HepG2 (cell line): ENCODE results near the gene FBXL7. TPM values are rescaled to one million over a fixed set of nuclear protein-coding genes. Genes with fewer than 3 reads are reported as not detected.

Experiments
- ATAC-seq: fragments of 200-7000 bp; cut with Tn5 transposase; 3 replicates; pipeline ENCODE4 v1.9.1; 2020; ENCODE audit warnings: mild to moderate bottlenecking, moderate library complexity
- BruUV-seq: library from RNA; stranded (reverse); fragments of 400-500 nt; replicated peaks from 2 replicates; lab custom pipeline; 2021; lab: Mats Ljungman, UMichigan
- CTCF ChIA-PET: fragments of 300-600 bp; formaldehyde crosslinking; extraction: SDS; loops from one replicate; lab custom pipeline; 2021; ENCODE audit warnings: low total read pairs, inconsistent platforms, low intra/inter-chr PET ratio; lab: Yijun Ruan, JAX
- POLR2A ChIA-PET: fragments of 350-600 bp; sonication (Branson Sonifier 250); formaldehyde crosslinking; loops from one replicate; lab custom pipeline; 2020; ENCODE audit warnings: antibody characterized with exemption, inconsistent platforms; lab: Yijun Ruan, JAX
- DNase-seq: peaks from one replicate; pipeline ENCODE4 v3.0.0-alpha.2; 2015; ENCODE audit warnings: low spot score
- FAIRE-seq: peaks from 3 replicates; lab custom pipeline; 2011; peaks lifted over from hg19 to GRCh38; lab: Jason Lieb, UNC
- H2AFZ ChIP-seq: one replicate; pipeline ENCODE4 v1.6.1; 2011; ENCODE audit warnings: low read length, inconsistent platforms
- H3K27ac ChIP-seq: fragments of 300-600 bp; 3 replicates; pipeline ENCODE4 v1.8.0; 2011; ENCODE audit warnings: mixed run types, mild to moderate bottlenecking, mixed read lengths, low read length, inconsistent platforms; ENCODE audit not compliant: insufficient read depth; ENCODE audit errors: extremely low read length
- H3K27me3 ChIP-seq, 2 experiments: fragments of 200-600 bp in 1 of 2; 2 replicates in 1 of 2; 3 replicates in 1 of 2; pipeline versions ENCODE4 v1.6.0 to v1.8.0; 2011; ENCODE audit warnings: low read length in 2 of 2, mild to moderate bottlenecking in 2 of 2, moderate library complexity in 2 of 2, inconsistent platforms in 1 of 2; ENCODE audit not compliant: insufficient read depth in 2 of 2, control insufficient read depth in 1 of 2
- H3K36me3 ChIP-seq, 2 experiments: fragments of 200-600 bp in 1 of 2; replicated peaks in 1 of 2; 2 replicates in 1 of 2; 3 replicates in 1 of 2; pipeline versions ENCODE4 v1.5.1 to v1.8.0; 2011; ENCODE audit warnings: low read length in 2 of 2, inconsistent platforms in 1 of 2; ENCODE audit not compliant: insufficient read depth in 2 of 2, control insufficient read depth in 1 of 2
- H3K4me1 ChIP-seq: 2 replicates; pipeline ENCODE4 v1.5.1; 2012; ENCODE audit warnings: low read length, inconsistent platforms; ENCODE audit not compliant: insufficient read depth
- H3K4me2 ChIP-seq: 2 replicates; pipeline ENCODE4 v1.6.0; 2011; ENCODE audit warnings: low read depth, low read length, inconsistent platforms
- H3K4me3 ChIP-seq, 3 experiments: fragments of 200-600 bp in 1 of 3; sonication (generic), shearing (Covaris generic) in 1 of 3; replicated peaks in 1 of 3; 2 replicates each; pipeline ENCODE4 v1.5.1; 2011 to 2016; ENCODE audit warnings: low read length in 3 of 3, inconsistent platforms in 2 of 3, low read depth in 2 of 3, mild to moderate bottlenecking in 2 of 3, control low read depth in 1 of 3, mixed read lengths in 1 of 3; ENCODE audit not compliant: insufficient read depth in 1 of 3
- H3K79me2 ChIP-seq: one replicate; pipeline ENCODE4 v1.6.1; 2011; ENCODE audit warnings: low read length, inconsistent platforms; ENCODE audit not compliant: insufficient read depth
- H3K9ac ChIP-seq: 2 replicates; pipeline ENCODE4 v1.6.0; 2011; ENCODE audit warnings: mild to moderate bottlenecking, low read depth, low read length, inconsistent platforms; ENCODE audit not compliant: insufficient read depth
- H3K9me3 ChIP-seq: 2 replicates; pipeline ENCODE4 v1.5.1; 2012; ENCODE audit warnings: mild to moderate bottlenecking, low read length
- H4K20me1 ChIP-seq: 2 replicates; pipeline ENCODE4 v1.6.0; 2011; ENCODE audit warnings: inconsistent platforms, mild to moderate bottlenecking, low read length, moderate library complexity; ENCODE audit not compliant: insufficient read depth
- FOXK1 ChIP-seq: sonication (generic); formaldehyde crosslinking; IDR thresholded peaks from 2 replicates; pipeline ENCODE4 v1.4.0; 2020; ENCODE audit warnings: low read depth, missing genetic modification reagents, borderline replicate concordance
- HOXA5 ChIP-seq: sonication (generic); formaldehyde crosslinking; IDR thresholded peaks from 2 replicates; pipeline ENCODE4 v1.4.0; 2020; ENCODE audit warnings: missing genetic modification reagents
- NCOR1 ChIP-seq: fragments of 200-600 bp; sonication (generic); IDR thresholded peaks from 2 replicates; pipeline ENCODE4 v1.7.0; 2017; ENCODE audit warnings: antibody characterized with exemption, low read length, borderline replicate concordance
- NONO ChIP-seq, 2 experiments: fragments of 450-650 bp in 1 of 2; sonication (generic) in 1 of 2; formaldehyde crosslinking in 1 of 2; IDR thresholded peaks in 1 of 2; conservative IDR thresholded peaks in 1 of 2; 2 replicates each; pipeline versions ENCODE4 v1.6.1 to v1.8.0; 2017 to 2022; ENCODE audit warnings: mild to moderate bottlenecking in 1 of 2, missing genetic modification reagents in 1 of 2, moderate library complexity in 1 of 2
- TAF1 ChIP-seq: sonication (generic); formaldehyde crosslinking; IDR thresholded peaks from 2 replicates; pipeline ENCODE4 v1.4.0; 2020; ENCODE audit warnings: missing genetic modification reagents
- ZBTB20 ChIP-seq: sonication (generic); formaldehyde crosslinking; IDR thresholded peaks from 2 replicates; pipeline ENCODE4 v1.8.1; 2023; ENCODE audit warnings: missing genetic modification reagents, low read depth, mild to moderate bottlenecking, borderline replicate concordance
- ZNF230 ChIP-seq: sonication (generic); formaldehyde crosslinking; IDR thresholded peaks from 2 replicates; pipeline ENCODE4 v1.4.0; 2020; ENCODE audit warnings: mild to moderate bottlenecking, missing genetic modification reagents
- ZNF234 ChIP-seq: sonication (generic); formaldehyde crosslinking; conservative IDR thresholded peaks from 2 replicates; pipeline ENCODE4 v1.5.1; 2020; ENCODE audit warnings: mild to moderate bottlenecking, missing genetic modification reagents
- ZNF354B ChIP-seq: sonication (generic); formaldehyde crosslinking; IDR thresholded peaks from 2 replicates; pipeline ENCODE4 v1.8.0; 2022; ENCODE audit warnings: mild to moderate bottlenecking, missing genetic modification reagents
- ZNF607 ChIP-seq: sonication (generic); formaldehyde crosslinking; IDR thresholded peaks from 2 replicates; pipeline ENCODE4 v1.5.1; 2020; ENCODE audit warnings: missing genetic modification reagents, mild to moderate bottlenecking, borderline replicate concordance
- ZNF816 ChIP-seq: sonication (generic); formaldehyde crosslinking; IDR thresholded peaks from 2 replicates; pipeline ENCODE4 v1.8.0; 2022; ENCODE audit warnings: missing genetic modification reagents, mild to moderate bottlenecking, borderline replicate concordance
- WGBS: methylation state at CpG from one replicate; pipeline ENCODE4 v1.1.6; 2017; ENCODE audit warnings: low lambda C conversion rate; 5-methylcytosine and 5-hydroxymethylcytosine counted together
- in situ Hi-C: cut with HindIII; loops from 2 replicates; pipeline ENCODE4 v1.10.0; 2017; ENCODE audit warnings: low pct_unique_long_range_greater_than_20kb; ENCODE audit not compliant: extremely low pct_ligation_motif_present
- intact Hi-C: fragments of 100-400 bp; cut with micrococcal nuclease; formaldehyde crosslinking; loops from one replicate; pipeline ENCODE4 v1.10.0; 2022; ENCODE audit not compliant: unreplicated experiment
- polyA plus RNA-seq, 8 experiments: library from polyadenylated mRNA; depleted of rRNA in 3 of 8; stranded (reverse) in 7 of 8; unstranded in 1 of 8; fragments of >200 nt; fragmentation: Illumina TruSeq in 4 of 8; extraction: Trizol in 4 of 8; gene quantifications; 2 replicates each; pipeline versions ENCODE4 v1.2.1 to v1.2.3, GENCODE V29; 2011 to 2016; ENCODE audit warnings: low read depth in 4 of 8, missing spikeins in 1 of 8, mixed read lengths in 1 of 8; ENCODE audit not compliant: insufficient read depth in 1 of 8
- total RNA-seq, 5 experiments: library from RNA; depleted of rRNA; stranded (reverse); fragments of >200 nt; fragmentation: Illumina TruSeq; extraction: Trizol; gene quantifications; 2 replicates each; pipeline ENCODE4 v1.2.3, GENCODE V29; 2016; ENCODE audit warnings: low read depth in 1 of 5
- TF ChIP-seq, protein P1 (sequence below): sonication (generic); formaldehyde crosslinking; IDR thresholded peaks from 2 replicates; pipeline ENCODE4 v1.5.1; 2020; ENCODE audit warnings: missing genetic modification reagents, mild to moderate bottlenecking, borderline replicate concordance
- TF ChIP-seq, protein P2 (sequence below): sonication (generic); formaldehyde crosslinking; IDR thresholded peaks from 2 replicates; pipeline ENCODE4 v1.4.0; 2020; ENCODE audit warnings: mild to moderate bottlenecking, missing genetic modification reagents

FBXL7 gene
- total and polyA plus RNA-seq, 2 of the 13 experiments (the other 11 are each of a cell fraction or from before 2014, with no cell fraction given): 0.07 TPM; not detected in 1

DNA sequence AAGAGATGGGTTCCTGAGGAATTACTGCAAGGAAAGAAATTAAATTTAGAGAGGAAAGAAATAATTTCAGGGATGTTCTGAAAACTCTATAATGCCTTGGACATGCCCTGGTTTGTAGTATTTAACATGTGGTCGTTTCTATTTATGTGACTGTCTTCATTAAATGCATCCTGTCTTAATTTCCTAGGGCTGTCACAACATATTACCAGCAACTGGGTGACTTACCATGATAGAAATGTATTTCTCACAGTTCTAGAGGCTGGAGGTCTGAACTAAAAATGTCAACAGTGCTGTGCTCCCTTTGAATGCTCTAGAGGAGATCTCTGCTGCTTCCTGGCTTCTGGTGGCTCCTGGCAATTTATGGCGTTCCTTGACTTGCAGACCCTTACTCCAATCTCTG lies 287.7 kb downstream of the FBXL7 start:
- intact Hi-C loops (no loop called here), in situ Hi-C loops (loop anchor here (25.0 kb wide), 1 partner anchor 675 kb away; no protein-coding TSS in a partner anchor)
- H3K9ac ChIP-seq: no peak overlapping the region
- TF ChIP-seq ZBTB20 (CRISPR knock-in tag) (no peak), HOXA5 (CRISPR knock-in tag) (no peak)
- ChIA-PET CTCF (no interaction called here), POLR2A (no interaction called here)
- no peak for ATAC-seq
- no peaks in the 10 kb centered on the region for H4K20me1 ChIP-seq
- no peak overlapping the region for H3K27ac ChIP-seq
- no peak overlapping the region for H3K4me3 ChIP-seq
- FAIRE-seq: no peak
- H3K4me2 ChIP-seq: no peak overlapping the region
- no peaks in the 10 kb centered on the region for H3K27me3 ChIP-seq
- no peak overlapping the region for H2AFZ ChIP-seq
- no TSS peak for BruUV-seq
- DNase-seq: no peak
- H3K36me3 ChIP-seq: no peaks in the 10 kb centered on the region
- H3K4me1 ChIP-seq: no peaks in the 10 kb centered on the region
- no peaks in the 10 kb centered on the region for H3K79me2 ChIP-seq
- WGBS: 0% methylated on average over 2 of the region's 2 CpGs
- no peaks in the 10 kb centered on the region for H3K9me3 ChIP-seq

DNA sequence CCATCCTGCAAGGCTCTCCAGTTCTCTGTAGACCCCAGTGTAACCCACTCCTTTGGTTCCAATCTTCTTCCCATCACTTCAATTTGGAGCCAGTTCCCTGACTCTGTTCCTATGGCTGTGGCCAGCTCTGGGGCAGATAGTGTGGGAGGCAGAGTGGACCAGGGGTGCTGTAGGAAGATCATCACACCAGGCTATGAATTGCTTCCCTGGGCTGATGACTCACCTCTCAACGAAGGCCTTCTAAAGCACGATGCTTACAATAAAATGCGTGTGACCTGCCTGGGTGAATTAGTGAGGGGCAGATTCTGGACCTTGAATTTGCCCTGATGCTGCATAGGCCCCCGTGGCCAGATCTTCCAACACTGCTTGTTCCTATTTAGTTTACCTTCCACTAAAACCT lies 289.7 kb downstream of the FBXL7 start:
- BruUV-seq: no TSS peak
- Histone ChIP-seq H3K4me2 (no peak overlapping the region), H3K36me3 (no peaks in the 10 kb centered on the region), H4K20me1 (no peaks in the 10 kb centered on the region), H3K4me3 (no peak overlapping the region), H3K79me2 (no peaks in the 10 kb centered on the region), H3K27me3 (no peaks in the 10 kb centered on the region), H3K4me1 (no peaks in the 10 kb centered on the region), H3K9me3 (no peaks in the 10 kb centered on the region), H2AFZ (no peak overlapping the region), H3K9ac (no peak overlapping the region), H3K27ac (no peak overlapping the region)
- 0% methylated on average over 3 of the region's 4 CpGs for WGBS
- no peak for ATAC-seq
- CTCF ChIA-PET: no interaction called here
- intact Hi-C loops: no loop called here
- POLR2A ChIA-PET: no interaction called here
- DNase-seq: no peak
- in situ Hi-C loops: loop anchor here (25.0 kb wide), 1 partner anchor 677 kb away; no protein-coding TSS in a partner anchor
- TF ChIP-seq NONO (IDR thresholded peaks at IDR 0.05) (no peak), NONO (CRISPR knock-in tag; conservative IDR thresholded peaks at IDR 0.05) (no peak), FOXK1 (no peak), ZNF234 (CRISPR knock-in tag) (no peak), ZNF816 (no peak), ZNF354B (CRISPR knock-in tag) (no peak), ZNF607 (CRISPR knock-in tag) (no peak), NCOR1 (no peak), TAF1 (CRISPR knock-in tag) (no peak), ZNF230 (CRISPR knock-in tag) (no peak)
- TF ChIP-seq, protein P1, sequence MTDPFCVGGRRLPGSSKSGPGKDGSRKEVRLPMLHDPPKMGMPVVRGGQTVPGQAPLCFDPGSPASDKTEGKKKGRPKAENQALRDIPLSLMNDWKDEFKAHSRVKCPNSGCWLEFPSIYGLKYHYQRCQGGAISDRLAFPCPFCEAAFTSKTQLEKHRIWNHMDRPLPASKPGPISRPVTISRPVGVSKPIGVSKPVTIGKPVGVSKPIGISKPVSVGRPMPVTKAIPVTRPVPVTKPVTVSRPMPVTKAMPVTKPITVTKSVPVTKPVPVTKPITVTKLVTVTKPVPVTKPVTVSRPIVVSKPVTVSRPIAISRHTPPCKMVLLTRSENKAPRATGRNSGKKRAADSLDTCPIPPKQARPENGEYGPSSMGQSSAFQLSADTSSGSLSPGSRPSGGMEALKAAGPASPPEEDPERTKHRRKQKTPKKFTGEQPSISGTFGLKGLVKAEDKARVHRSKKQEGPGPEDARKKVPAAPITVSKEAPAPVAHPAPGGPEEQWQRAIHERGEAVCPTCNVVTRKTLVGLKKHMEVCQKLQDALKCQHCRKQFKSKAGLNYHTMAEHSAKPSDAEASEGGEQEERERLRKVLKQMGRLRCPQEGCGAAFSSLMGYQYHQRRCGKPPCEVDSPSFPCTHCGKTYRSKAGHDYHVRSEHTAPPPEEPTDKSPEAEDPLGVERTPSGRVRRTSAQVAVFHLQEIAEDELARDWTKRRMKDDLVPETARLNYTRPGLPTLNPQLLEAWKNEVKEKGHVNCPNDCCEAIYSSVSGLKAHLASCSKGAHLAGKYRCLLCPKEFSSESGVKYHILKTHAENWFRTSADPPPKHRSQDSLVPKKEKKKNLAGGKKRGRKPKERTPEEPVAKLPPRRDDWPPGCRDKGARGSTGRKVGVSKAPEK (CRISPR knock-in tag): no peak
- TF ChIP-seq, protein P2, sequence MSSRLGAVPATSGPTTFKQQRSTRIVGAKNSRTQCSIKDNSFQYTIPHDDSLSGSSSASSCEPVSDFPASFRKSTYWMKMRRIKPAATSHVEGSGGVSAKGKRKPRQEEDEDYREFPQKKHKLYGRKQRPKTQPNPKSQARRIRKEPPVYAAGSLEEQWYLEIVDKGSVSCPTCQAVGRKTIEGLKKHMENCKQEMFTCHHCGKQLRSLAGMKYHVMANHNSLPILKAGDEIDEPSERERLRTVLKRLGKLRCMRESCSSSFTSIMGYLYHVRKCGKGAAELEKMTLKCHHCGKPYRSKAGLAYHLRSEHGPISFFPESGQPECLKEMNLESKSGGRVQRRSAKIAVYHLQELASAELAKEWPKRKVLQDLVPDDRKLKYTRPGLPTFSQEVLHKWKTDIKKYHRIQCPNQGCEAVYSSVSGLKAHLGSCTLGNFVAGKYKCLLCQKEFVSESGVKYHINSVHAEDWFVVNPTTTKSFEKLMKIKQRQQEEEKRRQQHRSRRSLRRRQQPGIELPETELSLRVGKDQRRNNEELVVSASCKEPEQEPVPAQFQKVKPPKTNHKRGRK (CRISPR knock-in tag): no peak
- FAIRE-seq: no peak
